Right lobe of liver (tissue), 6 donors: Measurements from ENCODE around the gene HPSE. TPM values are rescaled to one million over a fixed set of nuclear protein-coding genes. Genes with fewer than 3 reads are reported as not detected.

Source experiments
- ATAC-seq, 4 donors: fragments of 200-7000 bp; cut with Tn5 transposase; one replicate each; pipeline ENCODE4 v1.9.1; 2020; ENCODE audit warnings: mild to moderate bottlenecking in 4 of 4, moderate library complexity in 4 of 4
- DNase-seq, 3 donors: peaks; one replicate each; pipeline ENCODE4 v3.0.0-alpha.2; 2020
- H3K27ac ChIP-seq, 3 donors: fragments of 200-600 bp; one replicate each; pipeline ENCODE4 v1.8.0; 2022
- H3K27me3 ChIP-seq, 2 donors: fragments of 200-600 bp; one replicate each; pipeline ENCODE4 v1.8.0; 2022
- H3K36me3 ChIP-seq, 4 donors: fragments of 200-600 bp; sonication (generic) in 1 of 4; one replicate each; pipeline versions ENCODE4 v1.5.1 to v1.8.0; 2017 to 2022; ENCODE audit warnings: control low read depth in 1 of 4
- H3K4me1 ChIP-seq, 4 donors: fragments of 200-600 bp; sonication (generic) in 1 of 4; one replicate each; pipeline versions ENCODE4 v1.5.1 to v1.8.0; 2017 to 2022; ENCODE audit warnings: control low read depth in 1 of 4
- H3K4me3 ChIP-seq, 3 donors: fragments of 200-600 bp; one replicate each; pipeline ENCODE4 v1.8.0; 2022
- H3K9me3 ChIP-seq, 4 donors: fragments of 200-600 bp; sonication (generic) in 1 of 4; one replicate each; pipeline versions ENCODE4 v1.5.1 to v1.8.0; 2017 to 2022; ENCODE audit warnings: control low read depth in 1 of 4
- POLR2A ChIP-seq: fragments of 450-650 bp; IDR thresholded peaks from one replicate; pipeline ENCODE4 v1.6.1; 2017; ENCODE audit warnings: antibody characterized with exemption, mild to moderate bottlenecking
- WGBS: methylation state at CpG from one replicate; pipeline ENCODE4 v1.1.6; 2018; ENCODE audit warnings: low coverage, low lambda C conversion rate; ENCODE audit not compliant: insufficient coverage; ENCODE audit errors: missing lambda C conversion rate; 5-methylcytosine and 5-hydroxymethylcytosine counted together
- intact Hi-C, 2 donors: fragments of 100-400 bp; cut with DNase I; formaldehyde crosslinking; loops; one replicate each; pipeline versions ENCODE4 v1.11.2 to v1.14.1; 2022
- total RNA-seq, 6 experiments: library from RNA; depleted of rRNA in 2 of 6; stranded (reverse); fragments of >200 nt in 2 of 6; fragmentation: NEBNext Ultra II Directional in 3 of 6; extraction: Animal tissue kit (Norgen Biotek cat#: 25700) in 3 of 6; gene quantifications; one replicate each; pipeline versions ENCODE4 v1.1.0 to v1.2.4, GENCODE V29; 2016 to 2023
- TF ChIP-seq, protein P1 (sequence below), 4 donors: fragments of 200-600 bp in 3 of 4; fragments of 450-650 bp in 1 of 4; IDR thresholded peaks; one replicate each; pipeline versions ENCODE4 v1.5.1 to v1.8.0; 2016 to 2022; ENCODE audit warnings: antibody characterized with exemption in 4 of 4, mild to moderate bottlenecking in 2 of 4
- donor health status: DM: no; HTN: yes; CAD: no.
- donor health status: DM: no; HTN: no; CAD: no.
- donor health status: DM: no; HTN: no; CAD: no.
- donor health status: DM: no; HTN: yes; CAD: no.
- donor health status: DM: no; HTN: yes; CAD: no.

Gene HPSE
- total RNA-seq, 6 experiments from 2014 or later = 0.68 to 2.0 (median 1.2) TPM

DNA sequence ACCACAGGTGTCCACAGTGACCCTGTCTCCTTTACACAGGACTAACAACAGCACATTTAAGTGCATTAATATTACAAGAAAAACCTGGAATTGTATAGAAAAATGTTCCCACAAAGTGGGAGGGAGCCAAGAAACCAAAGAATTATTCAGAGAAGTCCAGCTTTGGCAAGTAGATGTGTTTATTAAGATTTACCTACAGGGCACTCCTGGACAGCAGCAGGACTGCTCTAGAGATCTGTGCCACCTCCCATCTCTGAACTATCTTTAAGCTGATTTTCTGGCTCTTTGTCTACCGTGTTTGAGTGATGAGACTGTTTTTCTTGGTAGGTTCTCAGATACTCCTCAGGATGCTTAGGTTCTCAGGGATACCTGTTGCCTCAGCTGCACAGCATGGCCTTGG lies 38.3 kb upstream of the HPSE start:
- Histone ChIP-seq H3K27ac (no peak overlapping the region), H3K4me1 (no peaks in the 10 kb centered on the region), H3K9me3 (no peaks in the 10 kb centered on the region), H3K4me3 (no peak overlapping the region), H3K27me3 (no peaks in the 10 kb centered on the region), H3K36me3 (no peaks in the 10 kb centered on the region)
- ATAC-seq (no peak), DNase-seq (no peak)
- WGBS = 50% methylated on average over 1 of the region's 1 CpG
- intact Hi-C loops = no loop called here
- no peak for TF ChIP-seq POLR2A
- TF ChIP-seq, protein P1, sequence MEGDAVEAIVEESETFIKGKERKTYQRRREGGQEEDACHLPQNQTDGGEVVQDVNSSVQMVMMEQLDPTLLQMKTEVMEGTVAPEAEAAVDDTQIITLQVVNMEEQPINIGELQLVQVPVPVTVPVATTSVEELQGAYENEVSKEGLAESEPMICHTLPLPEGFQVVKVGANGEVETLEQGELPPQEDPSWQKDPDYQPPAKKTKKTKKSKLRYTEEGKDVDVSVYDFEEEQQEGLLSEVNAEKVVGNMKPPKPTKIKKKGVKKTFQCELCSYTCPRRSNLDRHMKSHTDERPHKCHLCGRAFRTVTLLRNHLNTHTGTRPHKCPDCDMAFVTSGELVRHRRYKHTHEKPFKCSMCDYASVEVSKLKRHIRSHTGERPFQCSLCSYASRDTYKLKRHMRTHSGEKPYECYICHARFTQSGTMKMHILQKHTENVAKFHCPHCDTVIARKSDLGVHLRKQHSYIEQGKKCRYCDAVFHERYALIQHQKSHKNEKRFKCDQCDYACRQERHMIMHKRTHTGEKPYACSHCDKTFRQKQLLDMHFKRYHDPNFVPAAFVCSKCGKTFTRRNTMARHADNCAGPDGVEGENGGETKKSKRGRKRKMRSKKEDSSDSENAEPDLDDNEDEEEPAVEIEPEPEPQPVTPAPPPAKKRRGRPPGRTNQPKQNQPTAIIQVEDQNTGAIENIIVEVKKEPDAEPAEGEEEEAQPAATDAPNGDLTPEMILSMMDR (IDR thresholded peaks at IDR 0.05) = no peak

DNA sequence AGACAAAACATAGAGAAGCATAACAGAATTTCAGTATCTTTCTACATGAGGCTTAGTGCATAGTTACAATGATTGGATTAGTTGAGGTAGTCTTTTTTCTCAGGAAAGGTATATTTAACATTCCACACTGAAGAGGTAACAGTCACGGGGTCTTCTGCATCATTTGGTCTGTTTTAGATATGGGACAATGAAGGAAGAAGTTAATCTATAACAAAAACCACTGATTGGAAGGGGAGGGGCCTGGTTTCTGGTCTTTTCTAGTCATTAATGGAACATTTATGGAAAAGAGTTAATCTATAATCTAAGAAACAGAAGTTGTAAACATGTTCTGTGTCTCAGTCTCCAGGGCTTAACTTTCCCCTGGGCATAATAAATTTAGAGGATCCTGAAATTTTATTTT lies 37.3 kb upstream of the HPSE start:
- ATAC-seq (no peak), DNase-seq (no peak)
- intact Hi-C loops = no loop called here
- Histone ChIP-seq H3K9me3 (no peaks in the 10 kb centered on the region), H3K4me1 (no peaks in the 10 kb centered on the region), H3K27me3 (no peaks in the 10 kb centered on the region), H3K27ac (no peak overlapping the region), H3K4me3 (no peak overlapping the region), H3K36me3 (no peaks in the 10 kb centered on the region)
- 70% methylated on average over 1 of the region's 1 CpG for WGBS
- TF ChIP-seq POLR2A = no peak
- TF ChIP-seq, protein P1 (IDR thresholded peaks at IDR 0.05) = no peak

DNA sequence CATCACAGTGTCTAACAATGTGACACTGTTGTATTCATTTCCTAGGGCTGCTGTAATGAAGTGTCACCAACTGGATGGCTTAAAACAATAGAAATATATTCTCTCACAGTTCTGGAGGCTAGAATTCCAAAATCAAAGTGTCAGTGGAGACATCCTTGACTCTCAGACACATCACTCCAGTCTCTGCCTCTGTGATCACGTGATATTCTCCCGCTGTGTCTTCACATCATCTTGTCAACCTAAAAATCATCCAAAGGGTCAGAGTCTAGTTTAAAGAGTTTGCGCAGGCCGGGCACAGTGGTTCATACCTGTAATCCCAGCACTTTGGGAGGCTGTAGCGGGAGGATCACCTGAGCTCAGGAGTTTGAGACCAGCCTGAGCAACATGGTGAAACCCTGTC lies 36.6 kb upstream of the HPSE start:
- Histone ChIP-seq H3K9me3 (no peaks in the 10 kb centered on the region), H3K36me3 (no peaks in the 10 kb centered on the region), H3K27me3 (no peaks in the 10 kb centered on the region), H3K4me1 (no peaks in the 10 kb centered on the region), H3K27ac (no peak overlapping the region), H3K4me3 (no peak overlapping the region)
- intact Hi-C loops = no loop called here
- WGBS = 93% methylated on average over 5 of the region's 5 CpGs
- ATAC-seq (no peak), DNase-seq (no peak)
- TF ChIP-seq, protein P1 (IDR thresholded peaks at IDR 0.05) = no peak
- TF ChIP-seq POLR2A = no peak

DNA sequence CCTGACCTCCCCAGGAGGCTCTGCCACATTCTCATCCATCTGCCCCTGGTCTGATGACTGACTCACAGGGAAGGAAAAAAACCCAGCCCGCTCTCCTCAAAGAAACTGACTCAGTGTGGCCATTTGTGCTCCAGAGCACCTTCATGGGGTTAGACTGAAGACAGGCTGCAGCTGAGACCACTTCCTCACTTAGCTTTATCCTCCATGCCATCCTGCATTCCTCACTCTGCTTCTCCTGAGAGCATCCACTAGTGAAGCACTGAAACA lies 35.9 kb upstream of the HPSE start:
- no peak for ATAC-seq
- H3K27ac ChIP-seq = no peak overlapping the region
- TF ChIP-seq POLR2A = no peak
- TF ChIP-seq, protein P1 (IDR thresholded peaks at IDR 0.05) = no peak

More for the DNA sequence above, 35.9 kb upstream of the HPSE start:
- H3K36me3 ChIP-seq = no peaks in the 10 kb centered on the region
- H3K27me3 ChIP-seq = no peaks in the 10 kb centered on the region
- no peak for DNase-seq
- H3K4me3 ChIP-seq = no peak overlapping the region
- intact Hi-C loops = no loop called here
- no peaks in the 10 kb centered on the region for H3K9me3 ChIP-seq
- WGBS = no CpG with 5 or more reads among the region's 1 CpG
- no peaks in the 10 kb centered on the region for H3K4me1 ChIP-seq
